GM19395 (cell line): ENCODE results near the gene OR13C5.

Experiments used
- ATAC-seq: cut with Tn5 transposase; IDR thresholded peaks from one replicate; pipeline ENCODE4 v1.9.1; 2021; ENCODE audit warnings: mild to moderate bottlenecking, moderate library complexity; ENCODE audit not compliant: unreplicated experiment

Gene OR13C5

GRCh38 chr9:104555521-104555920, 43.7 kb downstream of the OR13C5 start:
- ATAC-seq = no peak

GRCh38 chr9:104553261-104553660, 46.0 kb downstream of the OR13C5 start:
- ATAC-seq = no peak
